HCT116 (cell line): ENCODE data around the gene RNF212. TPM values are rescaled to one million over a fixed set of nuclear protein-coding genes. Genes with fewer than 3 reads are reported as not detected.

ENCODE experiments used
- ATAC-seq: fragments of 200-7000 bp; cut with Tn5 transposase; 2 replicates; pipeline ENCODE4 v1.9.1; 2020; ENCODE audit warnings: mild to moderate bottlenecking, moderate library complexity
- BruUV-seq: library from RNA; stranded (reverse); fragments of 400-500 nt; replicated peaks from 2 replicates; lab custom pipeline; 2021; lab: Mats Ljungman, UMichigan
- CTCF ChIA-PET: fragments of 300-600 bp; sonication (Branson Sonifier 250); formaldehyde crosslinking; loops from one replicate; lab custom pipeline; 2021; ENCODE audit warnings: antibody characterized with exemption; lab: Charles Lee
- POLR2A ChIA-PET: fragments of 300-600, 350-600 bp; sonication (Branson Sonifier 250); formaldehyde crosslinking; loops from one replicate; lab custom pipeline; 2021; ENCODE audit warnings: antibody characterized with exemption; lab: Charles Lee
- RAD21 ChIA-PET, 2 experiments: fragments of 300-600 bp; sonication (Branson Sonifier 250); formaldehyde crosslinking; loops; one replicate each; lab custom pipeline; 2023; ENCODE audit warnings: low total read pairs in 2 of 2; ENCODE audit not compliant: uncharacterized antibody in 2 of 2, unreplicated experiment in 2 of 2, low non-redundant PET in 1 of 2; lab: Charles Lee
- DNase-seq: peaks from one replicate; pipeline ENCODE4 v3.0.0-alpha.2; 2010; ENCODE audit warnings: low read depth, low spot score
- H2AFZ ChIP-seq: fragments of 200-600 bp; shearing (Covaris generic), sonication (generic); 2 replicates; pipeline ENCODE4 v1.6.1; 2017; ENCODE audit warnings: low read depth, mixed run types, mixed read lengths, antibody characterized with exemption, low read length; ENCODE audit not compliant: poor library complexity, severe bottlenecking
- H3K27ac ChIP-seq: 2 replicates; pipeline ENCODE4 v1.5.1; 2012; ENCODE audit warnings: low read depth, low read length
- H3K27me3 ChIP-seq: fragments of 200-600 bp; sonication (generic); 2 replicates; pipeline ENCODE4 v1.6.1; 2016; ENCODE audit warnings: mixed run types, low read length, mixed read lengths; ENCODE audit not compliant: insufficient read depth
- H3K36me3 ChIP-seq, 2 experiments: fragments of 200-500 bp in 1 of 2; fragments of 200-600 bp in 1 of 2; sonication (Bioruptor generic) in 1 of 2; sonication (generic) in 1 of 2; 2 replicates each; pipeline versions ENCODE4 v1.5.1 to v1.6.1; 2014 to 2016; ENCODE audit warnings: low read length in 2 of 2, inconsistent platforms in 1 of 2, mixed read lengths in 1 of 2, mixed run types in 1 of 2; ENCODE audit not compliant: insufficient read depth in 2 of 2, control insufficient read depth in 1 of 2
- H3K4me1 ChIP-seq, 2 experiments: fragments of 200-600 bp in 1 of 2; sonication (generic) in 1 of 2; 2 replicates each; pipeline versions ENCODE4 v1.5.1 to v1.6.1; 2012 to 2017; ENCODE audit warnings: low read length in 2 of 2, inconsistent platforms in 1 of 2, mild to moderate bottlenecking in 1 of 2, mixed read lengths in 1 of 2, mixed run types in 1 of 2, moderate library complexity in 1 of 2; ENCODE audit not compliant: insufficient read depth in 2 of 2, control insufficient read depth in 1 of 2
- H3K4me2 ChIP-seq: fragments of 200-600 bp; sonication (generic); 2 replicates; pipeline ENCODE4 v1.6.1; 2017; ENCODE audit warnings: mixed run types, low read length, mixed read lengths
- H3K4me3 ChIP-seq, 2 experiments: fragments of 200-600 bp in 1 of 2; sonication (generic) in 1 of 2; replicated peaks in 1 of 2; 2 replicates each; pipeline ENCODE4 v1.5.1; 2011 to 2016; ENCODE audit warnings: low read length in 2 of 2, control low read depth in 1 of 2, low read depth in 1 of 2, mild to moderate bottlenecking in 1 of 2, mixed read lengths in 1 of 2, mixed run types in 1 of 2
- H3K79me2 ChIP-seq: fragments of 200-600 bp; sonication (generic); 2 replicates; pipeline ENCODE4 v1.6.1; 2017; ENCODE audit warnings: mild to moderate bottlenecking, mixed run types, low read length, moderate library complexity, mixed read lengths; ENCODE audit not compliant: insufficient read depth
- H3K9ac ChIP-seq: fragments of 200-600 bp; sonication (generic); 2 replicates; pipeline ENCODE4 v1.6.1; 2016; ENCODE audit warnings: low read length, mixed read lengths
- H3K9me2 ChIP-seq: fragments of 200-600 bp; sonication (generic), shearing (Covaris generic); 2 replicates; pipeline ENCODE4 v1.6.1; 2017; ENCODE audit warnings: mixed run types, mild to moderate bottlenecking, moderate library complexity; ENCODE audit not compliant: insufficient read depth
- H3K9me3 ChIP-seq, 2 experiments: fragments of 200-500 bp in 1 of 2; fragments of 200-600 bp in 1 of 2; sonication (Bioruptor generic) in 1 of 2; sonication (generic) in 1 of 2; 2 replicates each; pipeline ENCODE4 v1.6.1; 2014 to 2017; ENCODE audit warnings: low read length in 2 of 2, mixed read lengths in 2 of 2, inconsistent platforms in 1 of 2, low read depth in 1 of 2, mild to moderate bottlenecking in 1 of 2, mixed run types in 1 of 2, moderate library complexity in 1 of 2; ENCODE audit not compliant: control insufficient read depth in 1 of 2, insufficient read depth in 1 of 2
- H4K20me1 ChIP-seq: fragments of 200-600 bp; sonication (generic), shearing (Covaris generic); 2 replicates; pipeline ENCODE4 v1.6.1; 2017; ENCODE audit warnings: mixed run types, mild to moderate bottlenecking, moderate library complexity; ENCODE audit not compliant: insufficient read depth
- CEBPB ChIP-seq: IDR thresholded peaks from 2 replicates; pipeline ENCODE4 v1.6.1; 2012; ENCODE audit warnings: low read depth
- ELF1 ChIP-seq: IDR thresholded peaks from 2 replicates; pipeline ENCODE4 v1.6.1; 2012; ENCODE audit warnings: low read depth, borderline replicate concordance
- POLR2A ChIP-seq: IDR thresholded peaks from 2 replicates; pipeline ENCODE4 v1.7.0; 2011; ENCODE audit warnings: borderline replicate concordance; ENCODE audit not compliant: insufficient read depth, insufficient read length; ENCODE audit errors: extremely low read depth
- POLR2AphosphoS5 ChIP-seq: IDR thresholded peaks from 2 replicates; pipeline ENCODE4 v1.6.1; 2011; ENCODE audit warnings: mild to moderate bottlenecking, low read depth, low read length, moderate library complexity
- TCF7L2 ChIP-seq: IDR thresholded peaks from 2 replicates; pipeline ENCODE4 v1.7.0; 2011; ENCODE audit warnings: borderline replicate concordance, inconsistent platforms; ENCODE audit not compliant: insufficient read depth, insufficient read length; ENCODE audit errors: extremely low read depth
- ZBTB33 ChIP-seq: IDR thresholded peaks from 2 replicates; pipeline ENCODE4 v1.6.1; 2011; ENCODE audit warnings: mild to moderate bottlenecking, low read length, moderate library complexity; ENCODE audit not compliant: insufficient replicate concordance; ENCODE audit errors: extremely low read depth
- intact Hi-C: fragments of 100-400 bp; cut with micrococcal nuclease; formaldehyde crosslinking; loops from 2 replicates; pipeline ENCODE4 v1.10.0; 2022
- total RNA-seq: library from RNA; stranded (reverse); gene quantifications from one replicate; pipeline ENCODE4 v1.2.1, GENCODE V29; 2021; ENCODE audit not compliant: unreplicated experiment
- TF ChIP-seq, protein P1 (sequence below): IDR thresholded peaks from 2 replicates; pipeline ENCODE4 v1.6.1; 2012; ENCODE audit warnings: low read depth

Gene RNF212
- total RNA-seq, 1 experiment from 2014 or later: not detected

GRCh38 chr4:1061056-1061700 is 52.2 kb downstream of the RNF212 start:
- ChIA-PET CTCF (no interaction called here), RAD21 (no interaction called here), POLR2A (no interaction called here)
- Histone ChIP-seq H3K4me3 (no peak overlapping the region), H3K36me3 (no peaks in the 10 kb centered on the region), H3K4me2 (no peak overlapping the region), H4K20me1 (no peaks in the 10 kb centered on the region), H3K9ac (no peak overlapping the region), H2AFZ (no peak overlapping the region), H3K27ac (no peak overlapping the region), H3K9me2 (no peaks in the 10 kb centered on the region), H3K4me1 (no peaks in the 10 kb centered on the region), H3K79me2 (no peaks in the 10 kb centered on the region), H3K27me3 (peaks cover 11% of the 10 kb centered on the region; the same call in 1 of the 2 replicates), H3K9me3 (no peaks in the 10 kb centered on the region)
- no peak for ATAC-seq
- intact Hi-C loops: no loop called here
- TF ChIP-seq ZBTB33: no peak
- TF ChIP-seq POLR2AphosphoS5: no peak
- TF ChIP-seq CEBPB: no peak
- TF ChIP-seq ELF1: no peak
- TF ChIP-seq, protein P1, sequence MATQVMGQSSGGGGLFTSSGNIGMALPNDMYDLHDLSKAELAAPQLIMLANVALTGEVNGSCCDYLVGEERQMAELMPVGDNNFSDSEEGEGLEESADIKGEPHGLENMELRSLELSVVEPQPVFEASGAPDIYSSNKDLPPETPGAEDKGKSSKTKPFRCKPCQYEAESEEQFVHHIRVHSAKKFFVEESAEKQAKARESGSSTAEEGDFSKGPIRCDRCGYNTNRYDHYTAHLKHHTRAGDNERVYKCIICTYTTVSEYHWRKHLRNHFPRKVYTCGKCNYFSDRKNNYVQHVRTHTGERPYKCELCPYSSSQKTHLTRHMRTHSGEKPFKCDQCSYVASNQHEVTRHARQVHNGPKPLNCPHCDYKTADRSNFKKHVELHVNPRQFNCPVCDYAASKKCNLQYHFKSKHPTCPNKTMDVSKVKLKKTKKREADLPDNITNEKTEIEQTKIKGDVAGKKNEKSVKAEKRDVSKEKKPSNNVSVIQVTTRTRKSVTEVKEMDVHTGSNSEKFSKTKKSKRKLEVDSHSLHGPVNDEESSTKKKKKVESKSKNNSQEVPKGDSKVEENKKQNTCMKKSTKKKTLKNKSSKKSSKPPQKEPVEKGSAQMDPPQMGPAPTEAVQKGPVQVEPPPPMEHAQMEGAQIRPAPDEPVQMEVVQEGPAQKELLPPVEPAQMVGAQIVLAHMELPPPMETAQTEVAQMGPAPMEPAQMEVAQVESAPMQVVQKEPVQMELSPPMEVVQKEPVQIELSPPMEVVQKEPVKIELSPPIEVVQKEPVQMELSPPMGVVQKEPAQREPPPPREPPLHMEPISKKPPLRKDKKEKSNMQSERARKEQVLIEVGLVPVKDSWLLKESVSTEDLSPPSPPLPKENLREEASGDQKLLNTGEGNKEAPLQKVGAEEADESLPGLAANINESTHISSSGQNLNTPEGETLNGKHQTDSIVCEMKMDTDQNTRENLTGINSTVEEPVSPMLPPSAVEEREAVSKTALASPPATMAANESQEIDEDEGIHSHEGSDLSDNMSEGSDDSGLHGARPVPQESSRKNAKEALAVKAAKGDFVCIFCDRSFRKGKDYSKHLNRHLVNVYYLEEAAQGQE: no peak
- TF ChIP-seq TCF7L2: no peak
- no peak for TF ChIP-seq POLR2A
- BruUV-seq: no TSS peak
- no peak for DNase-seq
